GM12878 (cell line): Measurements from ENCODE around the gene DSC3. TPM values are rescaled to one million over a fixed set of nuclear protein-coding genes. Genes with fewer than 3 reads are reported as not detected.

Source experiments
- ATAC-seq: fragments of 200-7000 bp; cut with Tn5 transposase; 3 replicates; pipeline ENCODE4 v1.9.1; 2020; ENCODE audit warnings: mild to moderate bottlenecking, moderate library complexity
- BruUV-seq: library from RNA; stranded (reverse); fragments of 400-500 nt; replicated peaks from 2 replicates; lab custom pipeline; 2021; lab: Mats Ljungman, UMichigan
- CTCF ChIA-PET: fragments of 300-600 bp; sonication (Branson Sonifier 250); formaldehyde crosslinking; extraction: SDS; loops from one replicate; lab custom pipeline; 2021; ENCODE audit warnings: inconsistent platforms; lab: Yijun Ruan, JAX
- POLR2A ChIA-PET: fragments of 350-600 bp; formaldehyde crosslinking; extraction: SDS; loops from one replicate; lab custom pipeline; 2021; ENCODE audit warnings: inconsistent platforms; lab: Charles Lee
- RAD21 ChIA-PET: fragments of 300-600 bp; sonication (Branson Sonifier 250); formaldehyde crosslinking; loops from one replicate; lab custom pipeline; 2023; ENCODE audit warnings: antibody characterized with exemption; ENCODE audit not compliant: unreplicated experiment; lab: Charles Lee
- SMC1A ChIA-PET: fragments of 300-600 bp; sonication (Branson Sonifier 250); formaldehyde crosslinking; loops from one replicate; lab custom pipeline; 2023; ENCODE audit not compliant: unreplicated experiment, uncharacterized antibody; lab: Charles Lee
- DNase-seq: peaks from one replicate; pipeline ENCODE4 v3.0.0-alpha.2; 2011; ENCODE audit warnings: low read depth, low spot score
- FAIRE-seq: peaks from 3 replicates; lab custom pipeline; 2011; peaks lifted over from hg19 to GRCh38; lab: Jason Lieb, UNC
- H2AFZ ChIP-seq: 2 replicates; pipeline ENCODE4 v1.6.0; 2011; ENCODE audit warnings: low read depth, low read length, control low read depth; ENCODE audit not compliant: control insufficient read depth
- H3K27ac ChIP-seq: 2 replicates; pipeline ENCODE4 v1.5.1; 2011; ENCODE audit warnings: control low read depth; ENCODE audit not compliant: control insufficient read depth, insufficient read depth
- H3K27me3 ChIP-seq, 2 experiments: replicated peaks in 1 of 2; 2 replicates each; pipeline versions ENCODE4 v1.6.0 to v1.6.1; 2011; ENCODE audit warnings: low read length in 1 of 2; ENCODE audit not compliant: control insufficient read depth in 2 of 2, insufficient read depth in 2 of 2
- H3K36me3 ChIP-seq, 2 experiments: 2 replicates each; pipeline ENCODE4 v1.5.1; 2011; ENCODE audit warnings: low read length in 1 of 2; ENCODE audit not compliant: control insufficient read depth in 2 of 2, insufficient read depth in 2 of 2
- H3K4me1 ChIP-seq: 2 replicates; pipeline ENCODE4 v1.6.1; 2011; ENCODE audit warnings: mild to moderate bottlenecking, low read length, moderate library complexity, mixed read lengths; ENCODE audit not compliant: control insufficient read depth, insufficient read depth
- H3K4me2 ChIP-seq: 2 replicates; pipeline ENCODE4 v1.6.0; 2011; ENCODE audit warnings: control low read depth; ENCODE audit not compliant: control insufficient read depth, insufficient read depth
- H3K4me3 ChIP-seq: fragments of 200-600 bp; sonication (generic); 2 replicates; pipeline ENCODE4 v1.5.1; 2016
- H3K79me2 ChIP-seq: 2 replicates; pipeline ENCODE4 v1.6.0; 2011; ENCODE audit warnings: low read length; ENCODE audit not compliant: control insufficient read depth, insufficient read depth
- H3K9ac ChIP-seq: 2 replicates; pipeline ENCODE4 v1.8.0; 2011; ENCODE audit warnings: low read length, control low read depth, mixed read lengths; ENCODE audit not compliant: control insufficient read depth, insufficient read depth
- H3K9me3 ChIP-seq: replicated peaks from 3 replicates; pipeline ENCODE4 v1.5.1; 2011; ENCODE audit warnings: mild to moderate bottlenecking, low read length; ENCODE audit not compliant: control insufficient read depth, insufficient read depth
- H4K20me1 ChIP-seq: 2 replicates; pipeline ENCODE4 v1.6.0; 2011; ENCODE audit not compliant: control insufficient read depth, insufficient read depth
- BCLAF1 ChIP-seq: fragments of 450-650 bp; IDR thresholded peaks from 2 replicates; pipeline ENCODE4 v1.6.1; 2017; ENCODE audit warnings: antibody characterized with exemption, mild to moderate bottlenecking, moderate library complexity
- CBX5 ChIP-seq: sonication (generic); IDR thresholded peaks from 2 replicates; pipeline ENCODE4 v1.6.1; 2016; ENCODE audit warnings: low read depth, moderate library complexity, mild to moderate bottlenecking, inconsistent platforms
- CREM ChIP-seq: IDR thresholded peaks from 2 replicates; pipeline ENCODE4 v1.6.1; 2014; ENCODE audit warnings: antibody characterized with exemption, low read depth
- DPF2 ChIP-seq: fragments of 450-650 bp; IDR thresholded peaks from 2 replicates; pipeline ENCODE4 v1.6.1; 2017; ENCODE audit warnings: mild to moderate bottlenecking
- EGR1 ChIP-seq, 2 experiments: IDR thresholded peaks; 1 replicate in 1 of 2; 2 replicates in 1 of 2; pipeline ENCODE4 v1.6.1; 2011 to 2012; ENCODE audit warnings: low read depth in 2 of 2, low read length in 2 of 2, borderline replicate concordance in 1 of 2, mild to moderate bottlenecking in 1 of 2, moderate library complexity in 1 of 2
- HCFC1 ChIP-seq: fragments of 150-350 bp; IDR thresholded peaks from 2 replicates; pipeline ENCODE4 v1.6.1; 2014; ENCODE audit warnings: low read length
- NFIC ChIP-seq: IDR thresholded peaks from 2 replicates; pipeline ENCODE4 v1.6.1; 2012; ENCODE audit warnings: low read depth, mild to moderate bottlenecking, inconsistent platforms, low read length, moderate library complexity
- NFYB ChIP-seq: IDR thresholded peaks from 2 replicates; pipeline ENCODE4 v1.6.1; 2011; ENCODE audit warnings: low read depth, mild to moderate bottlenecking, low read length, improper control_type of control experiment, moderate library complexity; ENCODE audit not compliant: insufficient read depth
- PAX5 ChIP-seq: IDR thresholded peaks from 2 replicates; pipeline ENCODE4 v1.6.1; 2011; ENCODE audit warnings: low read depth, low read length, borderline replicate concordance
- RAD21 ChIP-seq: IDR thresholded peaks from 2 replicates; pipeline ENCODE4 v1.6.1; 2011; ENCODE audit warnings: mild to moderate bottlenecking, low read depth, low read length, moderate library complexity; ENCODE audit not compliant: insufficient read depth
- SMC3 ChIP-seq: IDR thresholded peaks from 2 replicates; pipeline ENCODE4 v1.6.1; 2011; ENCODE audit warnings: low read length, improper control_type of control experiment, borderline replicate concordance
- SRF ChIP-seq, 2 experiments: IDR thresholded peaks; 2 replicates each; pipeline ENCODE4 v1.6.1; 2011; ENCODE audit warnings: low read depth in 2 of 2, low read length in 2 of 2, mild to moderate bottlenecking in 1 of 2, moderate library complexity in 1 of 2
- YBX1 ChIP-seq: fragments of 450-650 bp; IDR thresholded peaks from 2 replicates; pipeline ENCODE4 v1.6.1; 2016; ENCODE audit warnings: antibody characterized with exemption
- WGBS: methylation state at CpG from one replicate; pipeline ENCODE4 v1.1.6; 2016; ENCODE audit warnings: low lambda C conversion rate; ENCODE audit not compliant: insufficient replicate concordance, insufficient coverage; ENCODE audit errors: missing lambda C conversion rate; 5-methylcytosine and 5-hydroxymethylcytosine counted together
- in situ Hi-C: fragments of 300-500 bp; cut with MboI; formaldehyde crosslinking; loops from 9 replicates; pipeline ENCODE4 v1.14.3; 2018; ENCODE audit warnings: mixed read lengths
- intact Hi-C: fragments of 100-400 bp; cut with micrococcal nuclease; formaldehyde crosslinking; loops from one replicate; pipeline ENCODE4 v1.14.2; 2022; ENCODE audit not compliant: unreplicated experiment
- polyA plus RNA-seq, 11 experiments: library from polyadenylated mRNA; depleted of rRNA in 4 of 11; unstranded in 6 of 11; stranded (reverse) in 5 of 11; fragments of >200 nt; fragmentation: Nextera tagmentation in 4 of 11; fragmentation: Illumina TruSeq in 1 of 11; extraction: Ambion mirVana in 4 of 11; extraction: Trizol in 1 of 11; gene quantifications; 1 replicate in 1 of 11; 2 replicates in 10 of 11; pipeline versions ENCODE4 v1.2.1 to v1.2.3, GENCODE V29; 2011 to 2016; ENCODE audit warnings: inconsistent platforms in 2 of 11, missing spikeins in 2 of 11, low read depth in 1 of 11
- total RNA-seq, 4 experiments: library from RNA; depleted of rRNA in 3 of 4; stranded (reverse); fragments of >200 nt in 3 of 4; fragmentation: Illumina TruSeq in 1 of 4; extraction: Trizol in 1 of 4; gene quantifications; 2 replicates each; pipeline versions ENCODE4 v1.2.1 to v1.2.3, GENCODE V29; 2013 to 2021
- TF ChIP-seq, protein P1 (sequence below): fragments of 450-650 bp; formaldehyde crosslinking; IDR thresholded peaks from 2 replicates; pipeline ENCODE4 v1.5.0; 2022; ENCODE audit warnings: mild to moderate bottlenecking, missing genetic modification characterization

Gene DSC3
- total and polyA plus RNA-seq, 10 of the 15 experiments (the other 5 are each of a cell fraction or from before 2014, with no cell fraction given) = 0.01 to 2.9 (median 1.6) TPM

DNA sequence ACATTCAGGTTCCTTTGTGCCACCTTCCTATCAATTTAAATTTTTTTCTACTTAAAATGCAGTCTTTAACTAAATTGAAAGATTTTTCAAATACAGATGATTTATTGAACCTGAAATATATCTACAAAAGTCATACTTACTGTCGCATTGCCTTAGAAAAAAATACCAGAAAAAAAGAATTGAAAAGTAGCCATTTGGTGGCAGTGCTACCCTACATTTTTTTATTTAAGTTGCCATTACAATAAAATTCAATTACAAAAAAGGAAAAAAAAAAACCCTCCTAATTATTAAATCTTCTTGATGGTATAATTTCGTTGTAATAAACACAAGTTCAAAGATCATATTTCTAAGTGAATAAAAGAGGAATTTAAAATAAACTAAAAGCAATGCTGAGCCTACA lies 43.4 kb downstream of the DSC3 start:
- no peaks in the 10 kb centered on the region for H4K20me1 ChIP-seq
- H3K27me3 ChIP-seq = peaks cover 0 to 3% of the 10 kb centered on the region in 2 experiments; a peak in 1 of 4 replicates
- no peak for FAIRE-seq
- TF ChIP-seq YBX1 = no peak
- TF ChIP-seq EGR1 (IDR thresholded peaks at IDR 0.05; ENCODE audit: borderline replicate concordance in 1 of 2, low read depth in 2 of 2, low read length in 2 of 2) = no peak
- no peak for TF ChIP-seq HCFC1
- TF ChIP-seq NFIC = no peak
- TF ChIP-seq BCLAF1 = no peak
- TF ChIP-seq CBX5 = no peak
- no peak for TF ChIP-seq NFYB
- no peak for TF ChIP-seq PAX5
- TF ChIP-seq CREM = no peak
- no peak for TF ChIP-seq DPF2
- TF ChIP-seq SRF (IDR thresholded peaks at IDR 0.05; ENCODE audit: low read depth in 2 of 2, low read length in 2 of 2) = no peak
- peak; percentile 41 for TF ChIP-seq RAD21
- TF ChIP-seq, protein P1, sequence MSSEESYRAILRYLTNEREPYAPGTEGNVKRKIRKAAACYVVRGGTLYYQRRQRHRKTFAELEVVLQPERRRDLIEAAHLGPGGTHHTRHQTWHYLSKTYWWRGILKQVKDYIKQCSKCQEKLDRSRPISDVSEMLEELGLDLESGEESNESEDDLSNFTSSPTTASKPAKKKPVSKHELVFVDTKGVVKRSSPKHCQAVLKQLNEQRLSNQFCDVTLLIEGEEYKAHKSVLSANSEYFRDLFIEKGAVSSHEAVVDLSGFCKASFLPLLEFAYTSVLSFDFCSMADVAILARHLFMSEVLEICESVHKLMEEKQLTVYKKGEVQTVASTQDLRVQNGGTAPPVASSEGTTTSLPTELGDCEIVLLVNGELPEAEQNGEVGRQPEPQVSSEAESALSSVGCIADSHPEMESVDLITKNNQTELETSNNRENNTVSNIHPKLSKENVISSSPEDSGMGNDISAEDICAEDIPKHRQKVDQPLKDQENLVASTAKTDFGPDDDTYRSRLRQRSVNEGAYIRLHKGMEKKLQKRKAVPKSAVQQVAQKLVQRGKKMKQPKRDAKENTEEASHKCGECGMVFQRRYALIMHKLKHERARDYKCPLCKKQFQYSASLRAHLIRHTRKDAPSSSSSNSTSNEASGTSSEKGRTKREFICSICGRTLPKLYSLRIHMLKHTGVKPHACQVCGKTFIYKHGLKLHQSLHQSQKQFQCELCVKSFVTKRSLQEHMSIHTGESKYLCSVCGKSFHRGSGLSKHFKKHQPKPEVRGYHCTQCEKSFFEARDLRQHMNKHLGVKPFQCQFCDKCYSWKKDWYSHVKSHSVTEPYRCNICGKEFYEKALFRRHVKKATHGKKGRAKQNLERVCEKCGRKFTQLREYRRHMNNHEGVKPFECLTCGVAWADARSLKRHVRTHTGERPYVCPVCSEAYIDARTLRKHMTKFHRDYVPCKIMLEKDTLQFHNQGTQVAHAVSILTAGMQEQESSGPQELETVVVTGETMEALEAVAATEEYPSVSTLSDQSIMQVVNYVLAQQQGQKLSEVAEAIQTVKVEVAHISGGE = no peak
- peak; percentile 28; the same call in 1 of the 2 replicates for TF ChIP-seq SMC3
- no peak overlapping the region for H3K27ac ChIP-seq
- no peaks in the 10 kb centered on the region for H3K9me3 ChIP-seq
- ChIA-PET POLR2A (no interaction called here), SMC1A (interaction anchor here (0.8 kb wide), 1 partner anchor 12 kb away, joined by 3 read pairs; no protein-coding TSS in a partner anchor), RAD21 (interaction anchor here (0.9 kb wide), 1 partner anchor 564 kb away, joined by 3 read pairs; no protein-coding TSS in a partner anchor), CTCF (interaction anchor here (0.7 to 1.6 kb wide), 6 partner anchors 14 to 564 kb away, joined by 3 to 5 read pairs (median 3); no protein-coding TSS in a partner anchor)
- no peak overlapping the region for H3K4me2 ChIP-seq
- BruUV-seq = no TSS peak
- H3K4me3 ChIP-seq = no peak overlapping the region
- intact Hi-C loops = no loop called here
- no peak for ATAC-seq
- no peak overlapping the region for H3K9ac ChIP-seq
- no peaks in the 10 kb centered on the region for H3K36me3 ChIP-seq
- no peaks in the 10 kb centered on the region for H3K79me2 ChIP-seq
- no peak for DNase-seq
- H3K4me1 ChIP-seq = no peaks in the 10 kb centered on the region
- in situ Hi-C loops = no loop called here
- no peak overlapping the region for H2AFZ ChIP-seq
- 20% methylated on average over 2 of the region's 2 CpGs for WGBS
